Neural crest cell (in vitro differentiated cells): ENCODE results near the gene CDKN2B-AS1. TPM values are rescaled to one million over a fixed set of nuclear protein-coding genes. Genes with fewer than 3 reads are reported as not detected.

ENCODE experiments used
- DNase-seq: peaks from one replicate; pipeline ENCODE4 v3.0.0; 2021; ENCODE audit warnings: low read depth, mixed read lengths, low spot score
- H3K27ac Mint-ChIP-seq: one replicate; pipeline ENCODE4 v1.8.0; 2021; ENCODE audit warnings: mild to moderate bottlenecking, mixed read lengths; ENCODE audit not compliant: unreplicated experiment
- H3K27me3 Mint-ChIP-seq: 2 replicates; pipeline ENCODE4 v1.8.0; 2021; ENCODE audit warnings: low read depth, mild to moderate bottlenecking, mixed read lengths
- H3K36me3 Mint-ChIP-seq: 2 replicates; pipeline ENCODE4 v1.8.0; 2021; ENCODE audit warnings: low read depth, mild to moderate bottlenecking, mixed read lengths
- H3K4me1 Mint-ChIP-seq: 2 replicates; pipeline ENCODE4 v1.8.0; 2021; ENCODE audit warnings: mixed read lengths
- H3K4me3 Mint-ChIP-seq: one replicate; pipeline ENCODE4 v1.8.0; 2021; ENCODE audit warnings: mild to moderate bottlenecking, mixed read lengths
- H3K9me3 Mint-ChIP-seq: 2 replicates; pipeline ENCODE4 v1.8.0; 2021; ENCODE audit warnings: mixed read lengths
- total RNA-seq: library from RNA; stranded (reverse); gene quantifications from 2 replicates; pipeline ENCODE4 v1.2.1, GENCODE V29; 2021
- TF ChIP-seq, protein P1 (sequence below): fragments of 200-600 bp; sonication (generic); conservative IDR thresholded peaks from 2 replicates; pipeline ENCODE4 v1.5.0; 2021; ENCODE audit warnings: antibody characterized with exemption, mild to moderate bottlenecking

Gene CDKN2B-AS1
- total RNA-seq, 1 donor from 2014 or later: 0.21 TPM

DNA sequence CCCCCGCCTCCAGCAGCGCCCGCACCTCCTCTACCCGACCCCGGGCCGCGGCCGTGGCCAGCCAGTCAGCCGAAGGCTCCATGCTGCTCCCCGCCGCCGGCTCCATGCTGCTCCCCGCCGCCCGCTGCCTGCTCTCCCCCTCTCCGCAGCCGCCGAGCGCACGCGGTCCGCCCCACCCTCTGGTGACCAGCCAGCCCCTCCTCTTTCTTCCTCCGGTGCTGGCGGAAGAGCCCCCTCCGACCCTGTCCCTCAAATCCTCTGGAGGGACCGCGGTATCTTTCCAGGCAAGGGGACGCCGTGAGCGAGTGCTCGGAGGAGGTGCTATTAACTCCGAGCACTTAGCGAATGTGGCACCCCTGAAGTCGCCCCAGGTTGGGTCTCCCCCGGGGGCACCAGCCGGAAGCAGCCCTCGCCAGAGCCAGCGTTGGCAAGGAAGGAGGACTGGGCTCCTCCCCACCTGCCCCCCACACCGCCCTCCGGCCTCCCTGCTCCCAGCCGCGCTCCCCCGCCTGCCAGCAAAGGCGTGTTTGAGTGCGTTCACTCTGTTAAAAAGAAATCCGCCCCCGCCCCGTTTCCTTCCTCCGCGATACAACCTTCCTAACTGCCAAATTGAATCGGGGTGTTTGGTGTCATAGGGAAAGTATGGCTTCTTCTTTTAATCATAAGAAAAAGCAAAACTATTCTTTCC is 19.7 kb upstream of the CDKN2B-AS1 start:
- no peak for DNase-seq
- no peak overlapping the region for H3K27ac Mint-ChIP-seq
- H3K4me3 Mint-ChIP-seq: peak overlapping the region; percentile 78
- TF ChIP-seq, protein P1, sequence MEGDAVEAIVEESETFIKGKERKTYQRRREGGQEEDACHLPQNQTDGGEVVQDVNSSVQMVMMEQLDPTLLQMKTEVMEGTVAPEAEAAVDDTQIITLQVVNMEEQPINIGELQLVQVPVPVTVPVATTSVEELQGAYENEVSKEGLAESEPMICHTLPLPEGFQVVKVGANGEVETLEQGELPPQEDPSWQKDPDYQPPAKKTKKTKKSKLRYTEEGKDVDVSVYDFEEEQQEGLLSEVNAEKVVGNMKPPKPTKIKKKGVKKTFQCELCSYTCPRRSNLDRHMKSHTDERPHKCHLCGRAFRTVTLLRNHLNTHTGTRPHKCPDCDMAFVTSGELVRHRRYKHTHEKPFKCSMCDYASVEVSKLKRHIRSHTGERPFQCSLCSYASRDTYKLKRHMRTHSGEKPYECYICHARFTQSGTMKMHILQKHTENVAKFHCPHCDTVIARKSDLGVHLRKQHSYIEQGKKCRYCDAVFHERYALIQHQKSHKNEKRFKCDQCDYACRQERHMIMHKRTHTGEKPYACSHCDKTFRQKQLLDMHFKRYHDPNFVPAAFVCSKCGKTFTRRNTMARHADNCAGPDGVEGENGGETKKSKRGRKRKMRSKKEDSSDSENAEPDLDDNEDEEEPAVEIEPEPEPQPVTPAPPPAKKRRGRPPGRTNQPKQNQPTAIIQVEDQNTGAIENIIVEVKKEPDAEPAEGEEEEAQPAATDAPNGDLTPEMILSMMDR: no peak
- H3K36me3 Mint-ChIP-seq: peaks cover 5% of the 10 kb centered on the region
- peaks cover 21% of the 10 kb centered on the region for H3K4me1 Mint-ChIP-seq
- no peaks in the 10 kb centered on the region for H3K9me3 Mint-ChIP-seq
- peaks cover 99% of the 10 kb centered on the region for H3K27me3 Mint-ChIP-seq

DNA sequence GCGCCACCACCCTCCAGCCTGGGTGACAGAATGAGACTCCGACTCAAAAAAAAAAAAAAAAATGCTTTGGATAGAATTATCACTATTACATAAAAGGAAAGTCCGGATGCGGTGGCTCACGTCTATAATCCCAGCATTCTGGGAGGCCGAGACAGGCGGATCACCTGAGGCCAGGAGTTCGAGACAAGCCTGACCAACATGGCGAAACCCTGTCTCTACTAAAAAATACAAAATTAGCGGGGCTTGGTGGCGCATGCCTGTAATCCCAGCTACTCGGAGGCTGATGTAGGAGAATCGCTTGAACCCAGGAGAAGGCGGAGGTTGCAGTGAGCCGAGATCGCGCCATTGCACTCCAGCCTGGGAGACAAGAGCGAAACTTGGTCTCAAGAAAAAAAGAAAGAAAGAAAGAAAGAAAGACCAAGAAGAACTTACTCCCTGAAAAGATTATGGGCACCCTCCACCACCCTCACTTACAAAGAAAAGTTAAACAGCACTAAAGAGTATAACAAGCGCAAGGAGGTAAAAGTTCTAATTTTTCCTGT is 18.2 kb upstream of the CDKN2B-AS1 start:
- Mint-ChIP-seq H3K4me1 (peaks cover 13% of the 10 kb centered on the region), H3K9me3 (no peaks in the 10 kb centered on the region)

DNA sequence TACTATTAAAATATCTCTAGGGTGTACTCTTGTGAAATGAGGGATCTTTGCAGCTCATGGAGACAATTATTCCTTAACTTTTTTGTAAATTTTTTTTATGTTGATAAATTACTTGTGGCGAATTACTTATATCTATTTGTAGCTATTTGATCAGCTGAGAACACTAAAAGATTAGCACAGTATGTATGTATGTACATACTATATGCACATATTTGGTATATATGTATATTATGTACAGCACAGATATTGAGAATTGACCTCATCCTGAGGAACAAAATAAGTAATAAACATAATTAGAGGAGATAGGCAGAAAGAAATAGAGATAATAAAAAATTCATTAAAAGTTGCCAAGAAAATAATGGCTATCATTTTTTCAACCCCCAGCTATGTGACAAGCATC is 12.2 kb upstream of the CDKN2B-AS1 start:
- TF ChIP-seq, protein P1: no peak
- Mint-ChIP-seq H3K4me3 (no peak overlapping the region), H3K9me3 (no peaks in the 10 kb centered on the region), H3K27me3 (peaks cover 97% of the 10 kb centered on the region), H3K27ac (no peak overlapping the region), H3K36me3 (no peaks in the 10 kb centered on the region), H3K4me1 (peaks cover 4% of the 10 kb centered on the region)
- no peak for DNase-seq

More for the DNA sequence above, 18.2 kb upstream of the CDKN2B-AS1 start:
- TF ChIP-seq, protein P1: no peak
- no peak overlapping the region for H3K4me3 Mint-ChIP-seq
- peaks cover 97% of the 10 kb centered on the region for H3K27me3 Mint-ChIP-seq
- DNase-seq: no peak
- no peak overlapping the region for H3K27ac Mint-ChIP-seq
- H3K36me3 Mint-ChIP-seq: no peaks in the 10 kb centered on the region

DNA sequence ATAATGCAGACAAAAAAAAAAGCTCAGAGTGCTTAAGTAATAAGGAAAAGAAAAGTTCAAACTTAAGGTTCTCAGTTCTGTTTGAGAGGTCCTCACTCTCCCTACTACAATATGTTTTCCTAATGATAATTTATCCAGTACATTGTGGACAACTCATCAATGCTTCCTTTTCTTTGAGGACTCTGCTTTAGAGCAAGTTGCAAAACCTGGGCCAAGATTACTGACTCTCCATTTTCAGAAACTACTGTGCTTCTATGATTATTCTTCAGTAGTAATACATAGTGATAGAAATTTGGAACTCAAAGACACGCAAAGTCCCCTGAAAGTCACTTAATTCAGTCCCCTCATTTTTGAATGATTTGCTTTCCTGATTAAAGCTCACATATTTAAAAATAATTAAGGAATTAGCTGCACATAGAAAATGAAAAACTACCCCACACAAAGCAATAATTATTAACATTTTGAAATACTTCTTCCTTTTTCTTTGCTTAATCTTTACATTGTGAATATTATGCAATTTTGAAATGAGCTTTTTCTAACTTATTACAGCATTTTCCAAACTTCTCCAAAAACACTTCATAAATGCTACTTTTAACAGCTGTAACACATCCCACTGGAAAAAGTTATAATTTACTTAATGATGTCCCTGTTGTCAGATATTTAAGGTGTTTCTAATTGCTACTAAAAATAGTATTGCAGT is 11.6 kb upstream of the CDKN2B-AS1 start:
- Mint-ChIP-seq H3K9me3 (no peaks in the 10 kb centered on the region), H3K4me1 (peaks cover 4% of the 10 kb centered on the region), H3K27me3 (peaks cover 97% of the 10 kb centered on the region), H3K4me3 (no peak overlapping the region), H3K36me3 (no peaks in the 10 kb centered on the region), H3K27ac (no peak overlapping the region)
- TF ChIP-seq, protein P1: no peak
- no peak for DNase-seq

DNA sequence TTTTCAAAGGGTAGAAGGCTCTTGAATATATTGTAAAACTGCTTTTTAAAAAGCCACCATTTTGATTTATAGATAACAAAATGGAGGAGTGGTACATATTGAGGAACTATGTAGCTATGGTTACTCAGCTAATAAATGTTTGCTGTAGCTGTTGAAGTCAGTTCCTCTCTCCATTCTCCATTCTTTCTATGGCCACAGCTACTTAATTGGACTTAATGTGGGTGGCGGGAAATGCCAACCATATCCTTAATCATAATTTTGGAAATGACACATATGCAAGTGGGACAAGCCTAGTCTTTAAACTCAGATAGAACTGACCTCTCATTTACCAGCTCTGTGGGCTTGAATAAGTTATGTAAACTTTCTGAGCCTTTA is 11.0 kb upstream of the CDKN2B-AS1 start:
- TF ChIP-seq, protein P1: no peak
- DNase-seq: no peak
- H3K4me3 Mint-ChIP-seq: no peak overlapping the region

More for the DNA sequence above, 11.0 kb upstream of the CDKN2B-AS1 start:
- Mint-ChIP-seq H3K27ac (no peak overlapping the region), H3K4me1 (peaks cover 4% of the 10 kb centered on the region), H3K27me3 (peaks cover 97% of the 10 kb centered on the region), H3K36me3 (no peaks in the 10 kb centered on the region), H3K9me3 (no peaks in the 10 kb centered on the region)
